Prostate gland (tissue), 2 donors: ENCODE results near the gene IPO5. TPM values are rescaled to one million over a fixed set of nuclear protein-coding genes. Genes with fewer than 3 reads are reported as not detected.
"Not testable (repeated sequence)": the region's sequence is repeated elsewhere in the genome, so short reads cannot be mapped to it uniquely, and the experiment has no call there.

Source experiments
- DNase-seq: peaks from one replicate; pipeline ENCODE4 v3.0.0-alpha.2; 2019; ENCODE audit warnings: low spot score
- H3K27ac ChIP-seq, 2 donors: fragments of 200-600 bp; sonication (generic); 2 replicates each; pipeline ENCODE4 v1.5.1; 2017 to 2019
- H3K27me3 ChIP-seq: fragments of 200-600 bp; sonication (generic); replicated peaks from 2 replicates; pipeline ENCODE4 v1.5.1; 2019; ENCODE audit not compliant: insufficient read depth
- H3K36me3 ChIP-seq, 2 donors: fragments of 200-600 bp; sonication (generic); 1 replicate in 1 of 2; 2 replicates in 1 of 2; pipeline versions ENCODE4 v1.5.1 to v1.8.1; 2017 to 2019
- H3K4me1 ChIP-seq: fragments of 200-600 bp; sonication (generic); replicated peaks from 2 replicates; pipeline ENCODE4 v1.5.1; 2019
- H3K4me3 ChIP-seq, 2 donors: fragments of 200-600 bp; sonication (generic); 2 replicates each; pipeline ENCODE4 v1.5.1; 2017 to 2019
- H3K9me3 ChIP-seq: fragments of 200-600 bp; sonication (generic); 2 replicates; pipeline ENCODE4 v1.5.1; 2017
- POLR2A ChIP-seq: fragments of 450-650 bp; IDR thresholded peaks from one replicate; pipeline ENCODE4 v1.6.1; 2016; ENCODE audit warnings: antibody characterized with exemption, mild to moderate bottlenecking
- POLR2AphosphoS5 ChIP-seq: sonication (generic); formaldehyde crosslinking; IDR thresholded peaks from one replicate; pipeline ENCODE4 v1.6.1; 2017; ENCODE audit warnings: antibody characterized with exemption
- WGBS: methylation state at CpG from one replicate; pipeline ENCODE4 v1.1.5; 2018; 5-methylcytosine and 5-hydroxymethylcytosine counted together
- intact Hi-C: fragments of 100-400 bp; cut with DNase I; formaldehyde crosslinking; loops from one replicate; pipeline ENCODE4 v1.14.2; 2022
- total RNA-seq, 2 donors: library from RNA; depleted of rRNA; stranded (reverse); fragments of >200 nt; gene quantifications; one replicate each; pipeline ENCODE4 v1.1.0, GENCODE V29; 2016
- TF ChIP-seq, protein P1 (sequence below), 4 experiments: fragments of 200-600 bp in 2 of 4; fragments of 450-650 bp in 2 of 4; sonication (generic) in 2 of 4; IDR thresholded peaks; 1 replicate in 3 of 4; 2 replicates in 1 of 4; pipeline ENCODE4 v1.5.1; 2016 to 2019; ENCODE audit warnings: antibody characterized with exemption in 4 of 4, mild to moderate bottlenecking in 2 of 4, moderate library complexity in 2 of 4

The IPO5 gene
- total RNA-seq, 2 donors from 2014 or later, result 59.4 to 117 TPM

DNA sequence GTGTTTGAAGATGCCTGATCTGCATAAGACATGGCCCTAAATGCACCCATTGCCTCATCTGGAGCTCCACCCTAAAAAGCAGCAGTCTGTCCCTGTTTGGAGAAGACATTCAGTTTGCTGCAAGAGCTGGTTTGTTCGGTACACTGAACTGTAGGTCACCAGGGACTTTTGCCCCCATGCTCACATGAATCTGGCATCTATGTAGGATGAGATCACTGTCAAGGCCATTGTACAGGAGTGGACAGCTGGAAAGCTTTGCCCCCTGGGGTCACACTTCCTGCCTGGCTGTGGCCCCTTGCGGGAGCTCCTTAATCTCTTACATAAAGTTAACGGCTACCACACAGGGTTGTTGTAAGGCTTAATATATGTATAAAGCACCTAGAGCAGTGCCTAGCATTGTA is 73.0 kb downstream of the IPO5 start:
- no peaks in the 10 kb centered on the region for H3K4me1 ChIP-seq
- WGBS, result 60% methylated on average over 3 of the region's 3 CpGs
- no peaks in the 10 kb centered on the region for H3K9me3 ChIP-seq
- no peak for DNase-seq
- TF ChIP-seq POLR2AphosphoS5, result no peak
- TF ChIP-seq POLR2A, result no peak
- TF ChIP-seq, protein P1, sequence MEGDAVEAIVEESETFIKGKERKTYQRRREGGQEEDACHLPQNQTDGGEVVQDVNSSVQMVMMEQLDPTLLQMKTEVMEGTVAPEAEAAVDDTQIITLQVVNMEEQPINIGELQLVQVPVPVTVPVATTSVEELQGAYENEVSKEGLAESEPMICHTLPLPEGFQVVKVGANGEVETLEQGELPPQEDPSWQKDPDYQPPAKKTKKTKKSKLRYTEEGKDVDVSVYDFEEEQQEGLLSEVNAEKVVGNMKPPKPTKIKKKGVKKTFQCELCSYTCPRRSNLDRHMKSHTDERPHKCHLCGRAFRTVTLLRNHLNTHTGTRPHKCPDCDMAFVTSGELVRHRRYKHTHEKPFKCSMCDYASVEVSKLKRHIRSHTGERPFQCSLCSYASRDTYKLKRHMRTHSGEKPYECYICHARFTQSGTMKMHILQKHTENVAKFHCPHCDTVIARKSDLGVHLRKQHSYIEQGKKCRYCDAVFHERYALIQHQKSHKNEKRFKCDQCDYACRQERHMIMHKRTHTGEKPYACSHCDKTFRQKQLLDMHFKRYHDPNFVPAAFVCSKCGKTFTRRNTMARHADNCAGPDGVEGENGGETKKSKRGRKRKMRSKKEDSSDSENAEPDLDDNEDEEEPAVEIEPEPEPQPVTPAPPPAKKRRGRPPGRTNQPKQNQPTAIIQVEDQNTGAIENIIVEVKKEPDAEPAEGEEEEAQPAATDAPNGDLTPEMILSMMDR (IDR thresholded peaks at IDR 0.05), result no peak
- no peaks in the 10 kb centered on the region for H3K36me3 ChIP-seq
- no peak overlapping the region for H3K4me3 ChIP-seq
- H3K27ac ChIP-seq, result no peak overlapping the region
- intact Hi-C loops, result no loop called here
- H3K27me3 ChIP-seq, result no peaks in the 10 kb centered on the region

- 90% methylated on average over 5 of the region's 5 CpGs for WGBS
- TF ChIP-seq, protein P1 (IDR thresholded peaks at IDR 0.05), result no peak
- TF ChIP-seq POLR2A (no peak), POLR2AphosphoS5 (no peak)
- intact Hi-C loops, result loop anchor here (10.0 kb wide), 1 partner anchor 363 kb away; no protein-coding TSS in a partner anchor
- Histone ChIP-seq H3K27me3 (no peaks in the 10 kb centered on the region), H3K4me3 (no peak overlapping the region), H3K9me3 (no peaks in the 10 kb centered on the region), H3K27ac (no peak overlapping the region), H3K4me1 (no peaks in the 10 kb centered on the region), H3K36me3 (no peaks in the 10 kb centered on the region)
- no peak for DNase-seq
Measured at GRCh38 chr13:98032168-98032567, 78.7 kb downstream of the IPO5 start.

DNA sequence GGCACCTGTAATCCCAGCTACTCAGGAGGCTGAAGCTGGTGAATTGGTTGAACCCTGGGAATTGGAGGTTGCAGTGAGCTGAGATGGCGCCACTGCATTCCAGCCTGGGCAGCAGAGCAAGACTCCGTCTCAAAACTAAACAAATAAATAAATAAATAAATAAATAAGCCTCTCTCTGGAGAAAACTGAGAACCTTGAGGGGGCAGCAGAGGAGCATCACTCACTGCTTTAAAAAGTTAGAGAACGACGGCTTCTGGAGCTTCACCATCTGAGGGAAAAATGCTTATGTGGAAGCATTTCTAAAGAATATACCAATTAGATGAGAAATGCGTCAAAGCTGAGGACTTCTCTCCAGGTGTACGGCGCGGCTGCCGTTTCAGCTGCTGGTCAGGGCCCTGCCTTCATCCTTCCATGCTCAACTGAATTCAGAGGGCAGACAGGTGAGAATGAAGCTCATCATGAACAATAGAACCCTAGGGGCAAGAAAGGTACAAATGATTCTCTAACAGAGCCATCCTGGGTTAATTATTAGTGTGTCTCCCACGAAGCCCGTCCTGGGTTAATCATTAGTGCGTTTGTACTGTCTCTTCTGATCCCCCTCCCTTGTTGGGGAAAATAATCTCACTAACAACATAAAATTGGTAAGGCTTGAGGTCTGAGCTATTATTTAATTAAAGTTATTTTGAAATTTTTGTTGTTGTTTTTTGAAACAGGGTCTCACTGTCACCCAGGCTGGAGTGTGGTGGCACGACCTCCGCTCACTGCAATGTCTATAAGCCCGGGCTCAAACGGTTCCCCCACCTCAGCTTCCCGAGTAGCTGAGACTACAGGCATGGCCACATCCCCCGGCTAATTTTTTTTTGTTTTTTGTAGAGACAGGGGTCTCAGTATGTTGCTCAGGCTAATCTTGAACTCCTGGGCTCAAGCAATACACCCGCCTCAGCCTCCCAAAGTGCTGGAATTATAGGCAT is 80.1 kb downstream of the IPO5 start:
- Histone ChIP-seq H3K4me1 (no peaks in the 10 kb centered on the region), H3K36me3 (no peaks in the 10 kb centered on the region), H3K4me3 (no peak overlapping the region), H3K27ac (no peak overlapping the region), H3K9me3 (no peaks in the 10 kb centered on the region), H3K27me3 (no peaks in the 10 kb centered on the region)
- 56% methylated on average over 19 of the region's 19 CpGs for WGBS
- DNase-seq, result peak; percentile 10
- TF ChIP-seq, protein P1 (IDR thresholded peaks at IDR 0.05), result no peak
- TF ChIP-seq POLR2A (no peak), POLR2AphosphoS5 (no peak)
- intact Hi-C loops, result loop anchor here (10.0 kb wide), 1 partner anchor 361 kb away; no protein-coding TSS in a partner anchor

DNA sequence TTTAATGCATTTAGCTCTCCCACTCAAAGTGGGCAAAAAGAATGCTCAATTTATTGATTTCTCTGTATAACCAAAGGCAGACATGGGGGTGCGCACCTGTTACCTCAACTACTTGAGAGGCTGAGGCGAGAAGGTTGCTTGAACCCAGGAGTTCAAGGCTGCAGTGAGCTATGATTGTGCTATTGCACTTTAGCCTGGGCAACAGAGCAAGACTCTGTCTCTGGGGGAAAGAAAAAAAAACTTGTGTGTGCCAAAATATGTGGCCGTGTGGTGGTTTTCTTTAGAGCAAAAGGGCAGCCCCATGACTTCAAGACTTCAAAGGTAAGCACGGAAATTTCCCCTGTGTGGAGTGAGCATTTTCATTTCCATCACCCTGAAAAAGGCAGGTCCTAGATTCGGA is 81.9 kb downstream of the IPO5 start:
- no peak for DNase-seq
- no peaks in the 10 kb centered on the region for H3K4me1 ChIP-seq
- no peak overlapping the region for H3K4me3 ChIP-seq
- TF ChIP-seq, protein P1 (IDR thresholded peaks at IDR 0.05), result no peak
- TF ChIP-seq POLR2AphosphoS5, result no peak
- TF ChIP-seq POLR2A, result no peak
- no peaks in the 10 kb centered on the region for H3K36me3 ChIP-seq
- no peak overlapping the region for H3K27ac ChIP-seq
- H3K9me3 ChIP-seq, result no peaks in the 10 kb centered on the region
- H3K27me3 ChIP-seq, result no peaks in the 10 kb centered on the region
- intact Hi-C loops, result loop anchor here (10.0 kb wide), 1 partner anchor 359 kb away; no protein-coding TSS in a partner anchor
- 70% methylated on average over 5 of the region's 5 CpGs for WGBS

DNA sequence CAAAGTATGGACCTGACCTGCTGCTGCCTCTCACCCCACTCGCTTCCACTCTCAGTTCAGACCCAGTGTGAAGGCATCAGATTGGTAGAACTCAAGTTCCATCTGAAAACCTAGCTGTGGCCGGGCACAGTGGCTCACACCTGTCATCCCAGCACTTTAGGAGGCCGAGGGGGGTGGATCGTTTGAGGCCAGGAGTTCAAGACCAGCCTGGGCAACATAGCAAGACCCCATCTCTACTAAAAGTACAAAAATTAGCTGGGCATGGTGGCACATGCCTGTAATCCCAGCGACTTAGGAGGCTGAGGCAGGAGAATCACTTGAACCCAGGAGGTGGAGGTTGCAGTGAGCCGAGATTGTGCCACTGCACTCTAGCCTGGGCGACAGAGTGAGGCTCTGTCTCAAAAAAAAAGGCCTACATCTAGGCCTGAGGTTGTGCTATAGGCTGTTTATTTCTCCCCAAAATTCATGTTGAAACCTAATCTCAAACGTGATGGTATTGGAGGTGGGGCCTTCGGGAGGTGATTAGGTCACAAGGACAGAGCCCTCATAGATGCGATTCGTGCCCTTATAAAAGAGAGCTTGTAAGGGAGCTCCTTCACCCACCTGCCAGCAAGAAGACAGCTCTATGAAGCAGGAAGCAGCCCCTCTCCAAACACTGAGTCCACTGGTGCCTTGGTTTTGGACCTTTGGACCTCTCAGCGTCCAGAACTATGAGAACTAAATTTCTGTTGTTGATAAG is 83.3 kb downstream of the IPO5 start:
- H3K27ac ChIP-seq, H3K4me3 ChIP-seq, H3K9me3 ChIP-seq, H3K36me3 ChIP-seq, H3K27me3 ChIP-seq, H3K4me1 ChIP-seq, DNase-seq: not testable (repeated sequence)
- WGBS, result 95% methylated on average over 12 of the region's 12 CpGs
- intact Hi-C loops, result loop anchor here (10.0 kb wide), 1 partner anchor 358 kb away; no protein-coding TSS in a partner anchor
